ENCODE results near the gene SH3BGR.

SH3BGR gene

GRCh38 chr21:39489380-39489924 is 37.7 kb downstream of the SH3BGR start:
- Histone ChIP-seq H3K4me1 (ENCODE audit: control insufficient read depth, insufficient read depth, low read length) (peaks cover 8% of the 10 kb centered on the region), H3K9ac (ENCODE audit: low read length) (no peak overlapping the region), H3K9me3 (ENCODE audit: control insufficient read depth, low read length) (peaks cover 8% of the 10 kb centered on the region)

GRCh38 chr21:39499156-39499555 is 47.4 kb downstream of the SH3BGR start:
- H3K36me3 ChIP-seq (ENCODE audit: control insufficient read depth, insufficient read depth, low read length, severe bottlenecking): no peaks in the 10 kb centered on the region
- peaks cover 8% of the 10 kb centered on the region for H3K9me3 ChIP-seq (ENCODE audit: control insufficient read depth, low read length)
- H3K27me3 ChIP-seq (replicated peaks; ENCODE audit: control insufficient read depth, insufficient read depth, low read length): no peaks in the 10 kb centered on the region
- H3K9ac ChIP-seq (ENCODE audit: low read length): no peak overlapping the region
- no peak for DNase-seq (ENCODE audit: low read depth)
- H3K4me1 ChIP-seq (ENCODE audit: control insufficient read depth, insufficient read depth, low read length): peaks cover 4% of the 10 kb centered on the region
- no peak overlapping the region for H3K4me3 ChIP-seq (ENCODE audit: low read length)

More at GRCh38 chr21:39489380-39489924, 37.7 kb downstream of the SH3BGR start:
- H3K27me3 ChIP-seq (replicated peaks; ENCODE audit: control insufficient read depth, insufficient read depth, low read length): no peaks in the 10 kb centered on the region
- H3K4me3 ChIP-seq (ENCODE audit: low read length): no peak overlapping the region
- no peaks in the 10 kb centered on the region for H3K36me3 ChIP-seq (ENCODE audit: control insufficient read depth, insufficient read depth, low read length, severe bottlenecking)
- DNase-seq (ENCODE audit: low read depth): no peak

GRCh38 chr21:39502631-39503030 is 50.9 kb downstream of the SH3BGR start:
- Histone ChIP-seq H3K4me1 (ENCODE audit: control insufficient read depth, insufficient read depth, low read length) (peaks cover 4% of the 10 kb centered on the region), H3K27me3 (replicated peaks; ENCODE audit: control insufficient read depth, insufficient read depth, low read length) (no peaks in the 10 kb centered on the region), H3K9me3 (ENCODE audit: control insufficient read depth, low read length) (no peaks in the 10 kb centered on the region), H3K9ac (ENCODE audit: low read length) (no peak overlapping the region), H3K36me3 (ENCODE audit: control insufficient read depth, insufficient read depth, low read length, severe bottlenecking) (no peaks in the 10 kb centered on the region), H3K4me3 (ENCODE audit: low read length) (no peak overlapping the region)
- DNase-seq (ENCODE audit: low read depth): no peak

- Histone ChIP-seq H3K27me3 (replicated peaks; ENCODE audit: control insufficient read depth, insufficient read depth, low read length) (no peaks in the 10 kb centered on the region), H3K36me3 (ENCODE audit: control insufficient read depth, insufficient read depth, low read length, severe bottlenecking) (no peaks in the 10 kb centered on the region), H3K9ac (ENCODE audit: low read length) (no peak overlapping the region), H3K4me1 (ENCODE audit: control insufficient read depth, insufficient read depth, low read length) (peaks cover 4% of the 10 kb centered on the region), H3K4me3 (ENCODE audit: low read length) (no peak overlapping the region), H3K9me3 (ENCODE audit: control insufficient read depth, low read length) (no peaks in the 10 kb centered on the region)
- DNase-seq (ENCODE audit: low read depth): no peak
Observed at GRCh38 chr21:39503123-39503762, 51.5 kb downstream of the SH3BGR start.

GRCh38 chr21:39504230-39504629 is 52.5 kb downstream of the SH3BGR start:
- H3K36me3 ChIP-seq (ENCODE audit: control insufficient read depth, insufficient read depth, low read length, severe bottlenecking): no peaks in the 10 kb centered on the region
- no peak overlapping the region for H3K4me3 ChIP-seq (ENCODE audit: low read length)
- DNase-seq (ENCODE audit: low read depth): no peak

GRCh38 chr21:39510240-39510639 is 58.5 kb downstream of the SH3BGR start:
- no peaks in the 10 kb centered on the region for H3K36me3 ChIP-seq (ENCODE audit: control insufficient read depth, insufficient read depth, low read length, severe bottlenecking)
- DNase-seq (ENCODE audit: low read depth): no peak
- no peak overlapping the region for H3K4me3 ChIP-seq (ENCODE audit: low read length)
- H3K4me1 ChIP-seq (ENCODE audit: control insufficient read depth, insufficient read depth, low read length): no peaks in the 10 kb centered on the region
- no peak overlapping the region for H3K9ac ChIP-seq (ENCODE audit: low read length)
- H3K9me3 ChIP-seq (ENCODE audit: control insufficient read depth, low read length): no peaks in the 10 kb centered on the region
- no peaks in the 10 kb centered on the region for H3K27me3 ChIP-seq (replicated peaks; ENCODE audit: control insufficient read depth, insufficient read depth, low read length)

More at GRCh38 chr21:39504230-39504629, 52.5 kb downstream of the SH3BGR start:
- H3K27me3 ChIP-seq (replicated peaks; ENCODE audit: control insufficient read depth, insufficient read depth, low read length): no peaks in the 10 kb centered on the region
- no peaks in the 10 kb centered on the region for H3K9me3 ChIP-seq (ENCODE audit: control insufficient read depth, low read length)
- peaks cover 4% of the 10 kb centered on the region for H3K4me1 ChIP-seq (ENCODE audit: control insufficient read depth, insufficient read depth, low read length)
- no peak overlapping the region for H3K9ac ChIP-seq (ENCODE audit: low read length)

GRCh38 chr21:39511102-39511501 is 59.3 kb downstream of the SH3BGR start:
- no peaks in the 10 kb centered on the region for H3K27me3 ChIP-seq (replicated peaks; ENCODE audit: control insufficient read depth, insufficient read depth, low read length)
- H3K4me3 ChIP-seq (ENCODE audit: low read length): no peak overlapping the region
- no peaks in the 10 kb centered on the region for H3K36me3 ChIP-seq (ENCODE audit: control insufficient read depth, insufficient read depth, low read length, severe bottlenecking)
- no peaks in the 10 kb centered on the region for H3K9me3 ChIP-seq (ENCODE audit: control insufficient read depth, low read length)
- H3K9ac ChIP-seq (ENCODE audit: low read length): no peak overlapping the region
- H3K4me1 ChIP-seq (ENCODE audit: control insufficient read depth, insufficient read depth, low read length): no peaks in the 10 kb centered on the region
- DNase-seq (ENCODE audit: low read depth): no peak

GRCh38 chr21:39513735-39514134 is 62.0 kb downstream of the SH3BGR start:
- Histone ChIP-seq H3K4me3 (ENCODE audit: low read length) (no peak overlapping the region), H3K9me3 (ENCODE audit: control insufficient read depth, low read length) (no peaks in the 10 kb centered on the region), H3K27me3 (replicated peaks; ENCODE audit: control insufficient read depth, insufficient read depth, low read length) (no peaks in the 10 kb centered on the region), H3K4me1 (ENCODE audit: control insufficient read depth, insufficient read depth, low read length) (peaks cover 4% of the 10 kb centered on the region), H3K9ac (ENCODE audit: low read length) (no peak overlapping the region), H3K36me3 (ENCODE audit: control insufficient read depth, insufficient read depth, low read length, severe bottlenecking) (no peaks in the 10 kb centered on the region)
- DNase-seq (ENCODE audit: low read depth): no peak

- no peaks in the 10 kb centered on the region for H3K27me3 ChIP-seq (replicated peaks; ENCODE audit: control insufficient read depth, insufficient read depth, low read length)
- peaks cover 4% of the 10 kb centered on the region for H3K4me1 ChIP-seq (ENCODE audit: control insufficient read depth, insufficient read depth, low read length)
- no peak for DNase-seq (ENCODE audit: low read depth)
- H3K36me3 ChIP-seq (ENCODE audit: control insufficient read depth, insufficient read depth, low read length, severe bottlenecking): no peaks in the 10 kb centered on the region
- H3K9me3 ChIP-seq (ENCODE audit: control insufficient read depth, low read length): no peaks in the 10 kb centered on the region
- H3K9ac ChIP-seq (ENCODE audit: low read length): no peak overlapping the region
- H3K4me3 ChIP-seq (ENCODE audit: low read length): no peak overlapping the region
Observed at GRCh38 chr21:39515684-39516472, 64.1 kb downstream of the SH3BGR start.

GRCh38 chr21:39518055-39518846 is 66.5 kb downstream of the SH3BGR start:
- peak; percentile 81 for DNase-seq (ENCODE audit: low read depth)
- H3K4me1 ChIP-seq (ENCODE audit: control insufficient read depth, insufficient read depth, low read length): peaks cover 5% of the 10 kb centered on the region
- no peaks in the 10 kb centered on the region for H3K36me3 ChIP-seq (ENCODE audit: control insufficient read depth, insufficient read depth, low read length, severe bottlenecking)
- H3K4me3 ChIP-seq (ENCODE audit: low read length): peak overlapping the region; percentile 5
- peaks cover 4% of the 10 kb centered on the region for H3K27me3 ChIP-seq (replicated peaks; ENCODE audit: control insufficient read depth, insufficient read depth, low read length)
- no peaks in the 10 kb centered on the region for H3K9me3 ChIP-seq (ENCODE audit: control insufficient read depth, low read length)
- H3K9ac ChIP-seq (ENCODE audit: low read length): no peak overlapping the region

GRCh38 chr21:39518847-39519210 is 67.1 kb downstream of the SH3BGR start:
- peak overlapping the region; percentile 5 for H3K4me3 ChIP-seq (ENCODE audit: low read length)
- H3K9me3 ChIP-seq (ENCODE audit: control insufficient read depth, low read length): no peaks in the 10 kb centered on the region
- H3K27me3 ChIP-seq (replicated peaks; ENCODE audit: control insufficient read depth, insufficient read depth, low read length): peaks cover 5% of the 10 kb centered on the region
- H3K36me3 ChIP-seq (ENCODE audit: control insufficient read depth, insufficient read depth, low read length, severe bottlenecking): no peaks in the 10 kb centered on the region
- peaks cover 11% of the 10 kb centered on the region for H3K4me1 ChIP-seq (ENCODE audit: control insufficient read depth, insufficient read depth, low read length)
- H3K9ac ChIP-seq (ENCODE audit: low read length): no peak overlapping the region
- peak; percentile 13 for DNase-seq (ENCODE audit: low read depth)
